MM.1S (cell line): ENCODE results near the gene NFATC2.

Source experiments
- EZH2 ChIP-seq: fragments of 300-600 bp; sonication (generic); optimal IDR thresholded peaks from 2 replicates; pipeline ENCODE3; 2017; ENCODE audit warnings: low read depth, mild to moderate bottlenecking, antibody characterized with exemption, low read length, mixed read lengths
- EZH2phosphoT487 ChIP-seq: fragments of 300-600 bp; sonication (generic); IDR thresholded peaks from 2 replicates; pipeline ENCODE4 v1.6.1; 2018; ENCODE audit warnings: antibody characterized with exemption, low read length
- TF ChIP-seq, protein P1 (sequence below): fragments of 300-600 bp; sonication (generic); IDR thresholded peaks from 2 replicates; pipeline ENCODE4 v1.5.1; 2016; ENCODE audit warnings: antibody characterized with exemption, low read length, mixed read lengths

DNA sequence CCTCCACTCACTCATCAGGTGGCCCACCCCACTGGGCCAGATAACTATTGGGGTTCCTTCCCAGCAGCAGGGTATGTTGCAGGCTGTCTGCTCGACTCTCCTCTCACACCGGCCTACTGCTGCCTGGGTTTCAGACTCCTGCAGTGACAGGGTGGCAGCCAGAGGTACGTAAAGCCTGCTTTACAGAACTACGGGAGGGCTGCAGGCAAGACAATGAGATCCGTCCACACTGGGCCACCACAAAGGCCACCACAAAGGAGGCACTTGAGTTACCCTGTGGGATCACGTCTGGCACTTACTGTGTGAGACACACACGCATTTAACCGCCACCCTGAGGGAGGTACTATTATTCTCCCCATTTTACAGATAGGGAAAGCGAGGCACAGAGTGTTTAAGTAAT lies 78.5 kb downstream of the NFATC2 start:
- TF ChIP-seq, protein P1, sequence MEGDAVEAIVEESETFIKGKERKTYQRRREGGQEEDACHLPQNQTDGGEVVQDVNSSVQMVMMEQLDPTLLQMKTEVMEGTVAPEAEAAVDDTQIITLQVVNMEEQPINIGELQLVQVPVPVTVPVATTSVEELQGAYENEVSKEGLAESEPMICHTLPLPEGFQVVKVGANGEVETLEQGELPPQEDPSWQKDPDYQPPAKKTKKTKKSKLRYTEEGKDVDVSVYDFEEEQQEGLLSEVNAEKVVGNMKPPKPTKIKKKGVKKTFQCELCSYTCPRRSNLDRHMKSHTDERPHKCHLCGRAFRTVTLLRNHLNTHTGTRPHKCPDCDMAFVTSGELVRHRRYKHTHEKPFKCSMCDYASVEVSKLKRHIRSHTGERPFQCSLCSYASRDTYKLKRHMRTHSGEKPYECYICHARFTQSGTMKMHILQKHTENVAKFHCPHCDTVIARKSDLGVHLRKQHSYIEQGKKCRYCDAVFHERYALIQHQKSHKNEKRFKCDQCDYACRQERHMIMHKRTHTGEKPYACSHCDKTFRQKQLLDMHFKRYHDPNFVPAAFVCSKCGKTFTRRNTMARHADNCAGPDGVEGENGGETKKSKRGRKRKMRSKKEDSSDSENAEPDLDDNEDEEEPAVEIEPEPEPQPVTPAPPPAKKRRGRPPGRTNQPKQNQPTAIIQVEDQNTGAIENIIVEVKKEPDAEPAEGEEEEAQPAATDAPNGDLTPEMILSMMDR, result no peak
- TF ChIP-seq EZH2 (no peak), EZH2phosphoT487 (no peak)
